DND-41 (cell line): ENCODE results near the gene HELZ2.
A peak's percentile ranks its signal among the peaks of the same experiment; 100 is the strongest.

ENCODE experiments used
- ATAC-seq: fragments of 200-7000 bp; cut with Tn5 transposase; 3 replicates; pipeline ENCODE4 v1.9.1; 2021; ENCODE audit warnings: low read depth; ENCODE audit not compliant: insufficient read depth
- DNase-seq: peaks from one replicate; pipeline ENCODE4 v3.0.0-alpha.2; 2020
- H2AFZ ChIP-seq: 2 replicates; pipeline ENCODE4 v1.6.0; 2012; ENCODE audit warnings: low read depth, low read length
- H3K27ac ChIP-seq: 2 replicates; pipeline ENCODE4 v1.5.1; 2012; ENCODE audit warnings: low read length, inconsistent platforms
- H3K27me3 ChIP-seq: fragments of 200-600 bp; sonication (generic); 2 replicates; pipeline ENCODE4 v1.6.0; 2012; ENCODE audit warnings: low read length, mild to moderate bottlenecking, inconsistent platforms; ENCODE audit not compliant: insufficient read depth, poor library complexity
- H3K36me3 ChIP-seq: 2 replicates; pipeline ENCODE4 v1.5.1; 2012; ENCODE audit warnings: low read length, inconsistent platforms; ENCODE audit not compliant: insufficient read depth
- H3K4me1 ChIP-seq: 2 replicates; pipeline ENCODE4 v1.5.1; 2012; ENCODE audit warnings: mild to moderate bottlenecking, low read length; ENCODE audit not compliant: insufficient read depth
- H3K4me2 ChIP-seq: 2 replicates; pipeline ENCODE4 v1.6.0; 2012; ENCODE audit warnings: mild to moderate bottlenecking, moderate library complexity, low read length, inconsistent platforms; ENCODE audit not compliant: insufficient read depth
- H3K4me3 ChIP-seq, 2 experiments: fragments of 200-600 bp in 1 of 2; shearing (Covaris generic) in 1 of 2; 2 replicates each; pipeline ENCODE4 v1.5.1; 2012 to 2016; ENCODE audit warnings: inconsistent platforms in 2 of 2, low read length in 2 of 2, mild to moderate bottlenecking in 2 of 2, low read depth in 1 of 2, moderate library complexity in 1 of 2
- H3K79me2 ChIP-seq: 2 replicates; pipeline ENCODE4 v1.6.0; 2012; ENCODE audit warnings: low read length, inconsistent platforms; ENCODE audit not compliant: insufficient read depth
- H3K9ac ChIP-seq: 2 replicates; pipeline ENCODE4 v1.6.0; 2012; ENCODE audit warnings: low read depth, mild to moderate bottlenecking, inconsistent platforms, low read length, moderate library complexity
- H3K9me3 ChIP-seq: 2 replicates; pipeline ENCODE4 v1.5.1; 2012; ENCODE audit warnings: low read length, moderate library complexity, mild to moderate bottlenecking, inconsistent platforms; ENCODE audit not compliant: insufficient read depth, severe bottlenecking
- H4K20me1 ChIP-seq: 2 replicates; pipeline ENCODE4 v1.6.0; 2012; ENCODE audit warnings: low read length; ENCODE audit not compliant: insufficient read depth
- CTCF ChIP-seq: IDR thresholded peaks from 2 replicates; pipeline ENCODE4 v1.5.1; 2012; ENCODE audit warnings: borderline replicate concordance, low read length, moderate library complexity, mild to moderate bottlenecking; ENCODE audit not compliant: poor library complexity, severe bottlenecking; ENCODE audit errors: extremely low read depth
- EZH2 ChIP-seq: IDR thresholded peaks from 3 replicates; pipeline ENCODE4 v1.6.1; 2012; ENCODE audit warnings: borderline replicate concordance, low read depth, mild to moderate bottlenecking, moderate library complexity, low read length, inconsistent platforms; ENCODE audit not compliant: severe bottlenecking

Gene HELZ2

GRCh38 chr20:63574156-63574828 is at the start of gene HELZ2:
Gene HELZ2, minus strand, starts transcription at chr20:63574239. Its CDS starts 1,854 bp downstream, at chr20:63572385.
- H3K27me3 ChIP-seq: peaks cover 1% of the 10 kb centered on the region
- H3K4me1 ChIP-seq: peaks cover 16% of the 10 kb centered on the region
- DNase-seq: peak; percentile 88
- no peaks in the 10 kb centered on the region; the same call in 1 of the 2 replicates for H3K79me2 ChIP-seq
- no peak for TF ChIP-seq EZH2
- TF ChIP-seq CTCF: no peak
- peak within 1 kb of the TSS; percentile 96 for H2AFZ ChIP-seq
- peaks cover 14% of the 10 kb centered on the region; the same call in 1 of the 2 replicates for H4K20me1 ChIP-seq
- H3K36me3 ChIP-seq: no peaks in the 10 kb centered on the region
- ATAC-seq: peak; percentile 93
- peak within 1 kb of the TSS; percentile 87 to 98 for H3K4me3 ChIP-seq
- H3K9me3 ChIP-seq: no peaks in the 10 kb centered on the region
- H3K4me2 ChIP-seq: peak within 1 kb of the TSS; percentile 84
- peak within 1 kb of the TSS; percentile 81 for H3K27ac ChIP-seq
- peak within 1 kb of the TSS; percentile 69 for H3K9ac ChIP-seq

DNA sequence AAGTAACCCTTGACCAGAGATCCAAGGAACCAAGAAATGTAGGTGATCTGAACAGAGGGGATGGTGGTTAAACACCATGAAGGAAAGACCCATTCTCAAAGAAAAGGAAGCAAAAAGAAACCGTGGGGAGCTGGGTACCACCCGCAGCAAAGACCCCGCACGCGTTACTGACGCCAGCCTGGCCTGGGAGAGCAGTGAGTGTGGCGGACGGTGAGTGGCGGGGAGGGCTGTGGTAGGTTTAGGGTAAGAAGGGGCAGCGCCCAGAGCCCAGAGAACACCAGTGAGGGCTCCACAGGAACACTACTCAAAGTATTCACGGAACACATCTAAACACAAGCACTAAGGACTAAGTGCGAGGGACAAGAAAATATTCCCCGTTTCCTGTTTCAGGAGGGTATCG is 48.7 kb upstream of the HELZ2 start:
- peaks cover 27% of the 10 kb centered on the region for H3K4me1 ChIP-seq
- H3K27me3 ChIP-seq: no peaks in the 10 kb centered on the region
- no peak for TF ChIP-seq EZH2
- TF ChIP-seq CTCF: no peak
- peaks cover 42% of the 10 kb centered on the region for H4K20me1 ChIP-seq
- peaks cover 50% of the 10 kb centered on the region for H3K36me3 ChIP-seq
- DNase-seq: no peak
- H2AFZ ChIP-seq: no peak overlapping the region
- no peak for ATAC-seq
- H3K9ac ChIP-seq: peak overlapping the region; percentile 3; the same call in 1 of the 2 replicates
- peak overlapping the region; percentile 30 for H3K4me2 ChIP-seq
- H3K9me3 ChIP-seq: no peaks in the 10 kb centered on the region
- H3K79me2 ChIP-seq: peaks cover 94% of the 10 kb centered on the region
- peak overlapping the region; percentile 53; the same call in 1 of the 2 replicates for H3K27ac ChIP-seq
- no peak overlapping the region for H3K4me3 ChIP-seq

DNA sequence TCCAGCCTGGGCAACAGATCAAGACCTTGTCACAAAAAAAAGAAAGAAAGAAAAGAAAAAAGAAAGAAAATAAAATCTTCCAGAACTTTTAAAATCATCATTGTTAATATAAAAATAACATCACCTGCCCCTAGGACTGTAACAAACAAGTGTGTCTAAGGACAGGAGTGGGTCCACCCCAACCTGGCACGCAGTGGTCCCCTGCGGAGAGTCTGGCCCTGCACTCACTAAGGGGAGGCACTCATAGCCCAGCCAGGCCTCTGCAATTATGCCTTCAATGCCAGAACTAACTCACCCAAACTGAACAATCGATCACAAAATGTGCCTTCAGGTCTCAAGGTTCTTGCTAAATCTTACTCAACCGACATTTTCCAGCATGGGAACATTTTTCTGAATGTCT is 48.1 kb upstream of the HELZ2 start:
- TF ChIP-seq EZH2: no peak
- TF ChIP-seq CTCF: no peak
- H3K9ac ChIP-seq: peak overlapping the region; percentile 3; the same call in 1 of the 2 replicates
- H4K20me1 ChIP-seq: peaks cover 49% of the 10 kb centered on the region
- peaks cover 56% of the 10 kb centered on the region for H3K36me3 ChIP-seq
- H3K27me3 ChIP-seq: no peaks in the 10 kb centered on the region
- no peak overlapping the region for H3K4me3 ChIP-seq
- peaks cover 27% of the 10 kb centered on the region for H3K4me1 ChIP-seq
- ATAC-seq: no peak
- no peak overlapping the region for H2AFZ ChIP-seq
- peaks cover 94% of the 10 kb centered on the region for H3K79me2 ChIP-seq
- peak overlapping the region; percentile 53 for H3K27ac ChIP-seq
- no peaks in the 10 kb centered on the region for H3K9me3 ChIP-seq
- no peak for DNase-seq
- H3K4me2 ChIP-seq: no peak overlapping the region
